ENCODE data around the gene LBH.

- TF ChIP-seq EZH2 (IDR thresholded peaks at IDR 0.05; ENCODE audit: insufficient read depth, poor library complexity, severe bottlenecking): no peak
- TF ChIP-seq EZH2phosphoT487 (IDR thresholded peaks at IDR 0.05; ENCODE audit: insufficient read depth, low read depth): no peak
Observed at GRCh38 chr2:30277582-30277981, 46.2 kb downstream of the LBH start.

All from GM23248 (cell line).